Stimulated activated CD4-positive, alpha-beta T cell treated with anti-CD3 and anti-CD28 coated beads, Interleukin-15, amount 100 ng/mL, for 48 hours (primary cell): Measurements from ENCODE around the gene JARID2.
"Not testable (repeated sequence)": the region's sequence is repeated elsewhere in the genome, so short reads cannot be mapped to it uniquely, and the experiment has no call there.

Experiments used
- DNase-seq, 2 donors: peaks; one replicate each; pipeline ENCODE4 v3.0.0-alpha.2; 2020; ENCODE audit warnings: low read depth in 2 of 2

JARID2 gene

DNA sequence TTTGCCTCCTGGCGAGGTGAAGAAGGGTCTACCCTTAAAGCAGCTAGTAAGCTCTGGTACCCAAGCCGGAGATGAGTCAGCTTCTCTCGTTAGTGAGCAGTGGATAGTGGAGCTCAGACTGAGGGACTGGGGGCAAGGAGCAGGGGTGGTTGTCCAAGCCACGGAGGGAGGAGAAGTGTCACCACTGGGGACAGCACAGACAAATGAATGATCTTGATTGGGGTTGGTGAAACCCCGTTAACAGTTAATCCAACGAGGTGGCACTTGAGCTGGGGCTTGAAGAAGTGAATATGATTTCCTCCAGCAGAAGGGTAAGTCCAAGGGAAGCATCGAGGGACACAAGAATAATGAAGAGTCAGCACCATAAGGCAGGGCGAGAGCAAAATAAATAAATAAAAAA, 43.0 kb downstream of the JARID2 start:
- DNase-seq: no peak

DNA sequence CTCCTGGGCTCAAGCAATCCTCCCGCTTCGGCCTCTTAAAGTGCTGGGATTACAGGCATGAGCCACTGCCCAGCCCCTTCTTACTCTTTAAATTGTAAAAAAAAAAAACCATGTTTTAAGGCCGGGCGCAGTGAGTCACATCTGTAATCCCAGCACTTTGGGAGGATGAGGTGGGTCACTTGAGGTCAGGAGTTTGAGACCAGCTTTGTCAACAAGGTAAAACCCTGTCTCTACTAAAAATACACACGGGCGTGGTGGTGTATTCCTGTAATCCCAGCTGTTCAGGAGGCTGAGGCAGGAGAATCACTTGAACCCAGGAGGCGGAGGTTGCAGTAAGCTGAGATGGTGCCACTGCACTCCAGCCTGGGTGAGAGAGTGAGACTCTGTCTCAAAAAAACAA, 43.6 kb downstream of the JARID2 start:
- not testable (repeated sequence) for DNase-seq

DNA sequence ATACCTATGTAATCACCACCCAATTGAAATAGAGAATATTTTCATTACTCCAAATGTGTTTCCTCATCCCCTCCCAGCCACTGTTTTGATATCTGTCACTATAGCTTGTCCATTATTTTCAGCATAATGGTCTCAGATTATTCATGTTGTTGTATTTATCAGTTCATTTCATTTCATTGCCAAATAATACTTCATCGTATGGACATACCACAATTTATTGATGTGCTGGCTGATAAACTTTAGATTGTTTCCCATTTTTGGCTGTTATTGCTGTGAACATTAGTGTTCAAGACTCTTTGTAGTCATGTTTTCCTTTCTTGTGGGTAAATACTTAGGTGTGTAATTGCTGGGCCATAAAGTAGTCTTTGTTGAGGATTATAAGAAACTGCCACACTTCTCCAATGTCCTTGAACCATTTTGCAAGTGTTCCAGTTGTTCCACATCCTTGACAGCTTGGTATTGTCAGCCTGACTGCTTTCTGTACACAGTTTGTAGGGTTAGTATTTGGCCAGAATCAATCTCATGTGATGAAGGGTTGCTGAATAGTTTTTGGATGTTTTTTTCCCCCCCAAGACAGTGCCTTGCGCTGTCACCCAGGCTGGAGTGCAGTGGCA, 44.3 kb downstream of the JARID2 start:
- no peak for DNase-seq

DNA sequence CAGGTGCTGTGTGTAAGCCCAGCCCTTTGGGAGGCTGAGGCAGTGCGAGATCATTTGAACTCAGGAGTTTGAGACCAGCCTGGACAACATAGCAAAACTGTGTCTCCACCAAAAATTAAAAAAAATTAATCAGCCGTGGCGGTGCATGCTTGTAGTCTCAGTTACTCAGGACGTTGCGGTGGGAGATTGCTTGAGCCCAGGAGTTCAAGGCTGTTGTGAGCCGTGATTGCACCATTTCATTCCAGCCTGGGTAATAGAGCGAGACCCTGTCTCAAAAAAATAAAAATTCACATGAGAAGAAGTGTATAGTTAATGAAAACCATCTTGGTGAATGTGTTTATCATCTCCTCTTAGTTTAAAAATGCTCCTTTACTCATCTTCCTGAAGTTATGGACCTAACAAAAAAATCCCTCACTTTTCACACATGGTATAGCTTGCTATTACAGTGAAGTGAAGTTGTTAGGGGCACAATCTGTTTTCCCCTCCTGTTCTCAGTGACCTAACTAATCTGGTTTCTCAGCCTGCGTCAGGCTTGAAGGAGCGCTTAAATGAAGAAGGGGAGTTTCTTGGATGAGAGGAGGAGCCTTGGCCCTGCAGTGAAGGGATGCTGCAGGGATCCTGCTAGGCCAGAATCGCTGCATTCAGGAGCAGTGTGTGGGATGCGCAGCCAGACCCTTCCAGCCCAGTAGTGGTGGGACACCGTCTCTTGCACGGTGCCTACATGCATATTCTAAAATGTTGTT, 45.3 kb downstream of the JARID2 start:
- DNase-seq: no peak

DNA sequence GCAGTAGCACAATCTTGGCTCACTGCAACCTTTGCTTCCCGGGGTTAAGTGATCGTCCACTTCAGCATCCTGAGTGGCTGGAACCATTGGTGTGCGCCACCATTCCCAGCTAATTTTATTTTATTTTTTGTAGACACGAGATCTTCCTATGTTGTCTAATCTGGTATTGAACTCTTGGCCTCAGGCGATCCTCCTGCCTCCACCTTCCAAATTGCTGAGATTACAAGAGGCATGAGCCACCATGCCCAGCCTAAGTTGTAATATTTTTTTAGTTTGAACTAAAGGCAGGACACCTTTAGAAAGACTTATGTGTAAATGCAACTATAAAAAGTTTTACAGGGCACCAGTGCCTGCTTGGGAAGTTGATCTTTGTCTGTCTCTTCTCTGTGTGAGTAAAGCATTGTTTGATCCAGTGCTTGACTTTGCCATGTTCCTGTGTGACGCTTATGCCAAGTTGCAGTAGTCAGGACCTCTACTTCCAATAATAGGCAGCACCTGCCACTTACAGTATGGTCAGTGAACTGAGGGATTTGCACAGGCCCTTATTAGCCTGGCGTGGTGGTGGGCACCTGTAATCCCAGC, 46.9 kb downstream of the JARID2 start:
- no peak for DNase-seq

DNA sequence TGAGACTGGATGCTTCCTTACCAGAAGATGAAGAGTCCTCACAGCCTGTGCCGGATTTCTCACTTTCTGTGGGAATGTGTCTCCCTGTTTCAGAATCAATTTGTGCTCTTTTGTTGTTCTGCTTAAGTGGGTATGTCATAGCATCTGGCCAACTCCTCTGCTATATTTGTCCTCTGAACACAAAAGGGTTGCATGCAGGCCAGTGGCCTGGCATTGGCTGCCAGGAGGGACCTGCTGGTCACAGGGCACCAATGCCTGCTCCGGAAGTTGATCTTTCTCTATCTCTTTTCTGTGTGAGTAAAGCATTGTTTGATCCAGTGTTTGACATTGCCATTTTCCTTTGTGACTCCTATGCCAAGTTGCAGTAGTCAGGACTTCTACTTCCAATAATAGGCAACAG, 47.8 kb downstream of the JARID2 start:
- no peak for DNase-seq

DNA sequence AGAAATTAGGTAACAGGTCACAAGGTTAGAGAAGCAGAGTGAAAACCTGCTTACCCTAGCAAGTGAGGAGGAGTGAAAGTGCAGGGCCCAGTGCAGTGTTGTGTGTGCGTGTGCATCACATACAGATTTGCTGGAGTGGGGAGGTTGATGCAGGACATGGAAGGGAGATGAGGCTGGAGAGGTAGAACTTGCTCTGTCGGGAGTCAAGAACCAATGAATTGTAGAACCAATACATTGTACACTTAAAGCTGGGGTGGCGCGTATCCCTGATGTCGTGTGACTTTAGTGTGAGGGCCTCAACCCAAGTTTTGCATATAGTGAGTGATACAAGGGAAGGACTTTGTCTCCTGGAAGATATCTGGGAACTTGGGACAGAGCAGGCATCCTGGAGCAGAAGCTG, 48.6 kb downstream of the JARID2 start:
- DNase-seq: no peak

DNA sequence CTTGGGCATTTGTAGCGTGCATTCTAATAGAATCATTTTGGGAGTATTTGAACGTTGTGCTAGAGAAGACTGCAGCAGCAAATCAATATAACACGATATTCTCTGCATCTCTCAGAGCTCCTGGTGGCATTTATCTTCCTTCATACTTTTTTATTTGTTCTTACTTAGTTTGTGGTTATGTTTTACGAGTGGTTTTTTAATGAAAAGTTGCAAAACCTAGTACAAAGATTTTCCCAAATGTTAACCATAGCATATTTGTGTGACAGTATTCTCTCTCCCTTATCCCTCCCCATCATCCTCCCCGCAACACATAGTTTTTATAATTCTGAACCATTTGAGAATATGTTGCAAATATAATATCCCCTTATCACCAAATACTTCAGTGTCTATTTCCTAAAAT, 50.4 kb downstream of the JARID2 start:
- no peak for DNase-seq

DNA sequence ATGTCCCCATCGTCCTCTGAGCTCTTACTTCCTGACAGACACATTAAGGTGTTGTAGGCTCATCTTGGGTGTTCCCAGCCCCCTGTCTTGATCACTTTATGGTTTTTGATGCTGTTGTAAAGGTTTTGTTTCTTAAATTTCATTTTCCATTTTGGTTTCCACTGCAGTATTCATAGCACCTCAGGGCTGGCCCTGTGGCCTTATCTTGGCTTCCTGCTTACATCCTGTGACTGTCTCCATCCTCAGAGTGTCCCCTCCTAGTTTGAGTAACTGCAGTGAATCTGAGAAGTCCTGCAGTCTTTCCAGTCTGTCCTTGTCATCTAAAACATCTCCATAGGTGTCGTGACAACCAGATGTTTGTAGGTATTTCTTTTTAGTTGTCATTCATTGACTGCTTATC, 50.9 kb downstream of the JARID2 start:
- peak in 1 of 2 donors; percentile 14 for DNase-seq

DNA sequence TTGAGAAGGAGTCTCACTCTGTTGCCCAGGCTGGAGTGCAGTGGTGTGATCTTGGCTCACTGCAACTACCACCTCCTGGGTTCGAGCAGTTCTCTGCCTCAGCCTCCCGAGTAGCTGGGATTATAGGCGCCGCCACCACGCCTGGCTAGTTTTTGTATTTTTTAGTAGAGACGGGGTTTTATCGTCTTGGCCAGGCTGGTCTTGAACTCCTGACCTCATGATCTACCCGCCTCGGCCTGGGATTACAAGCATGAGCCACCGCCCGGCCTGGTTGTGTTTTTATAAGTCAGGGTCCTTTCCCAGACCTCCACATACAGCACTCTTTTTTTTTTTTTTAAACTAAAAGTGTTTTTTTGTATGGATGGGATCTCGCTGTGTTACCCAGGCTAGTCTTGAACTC, 51.3 kb downstream of the JARID2 start:
- DNase-seq: not testable (repeated sequence)

DNA sequence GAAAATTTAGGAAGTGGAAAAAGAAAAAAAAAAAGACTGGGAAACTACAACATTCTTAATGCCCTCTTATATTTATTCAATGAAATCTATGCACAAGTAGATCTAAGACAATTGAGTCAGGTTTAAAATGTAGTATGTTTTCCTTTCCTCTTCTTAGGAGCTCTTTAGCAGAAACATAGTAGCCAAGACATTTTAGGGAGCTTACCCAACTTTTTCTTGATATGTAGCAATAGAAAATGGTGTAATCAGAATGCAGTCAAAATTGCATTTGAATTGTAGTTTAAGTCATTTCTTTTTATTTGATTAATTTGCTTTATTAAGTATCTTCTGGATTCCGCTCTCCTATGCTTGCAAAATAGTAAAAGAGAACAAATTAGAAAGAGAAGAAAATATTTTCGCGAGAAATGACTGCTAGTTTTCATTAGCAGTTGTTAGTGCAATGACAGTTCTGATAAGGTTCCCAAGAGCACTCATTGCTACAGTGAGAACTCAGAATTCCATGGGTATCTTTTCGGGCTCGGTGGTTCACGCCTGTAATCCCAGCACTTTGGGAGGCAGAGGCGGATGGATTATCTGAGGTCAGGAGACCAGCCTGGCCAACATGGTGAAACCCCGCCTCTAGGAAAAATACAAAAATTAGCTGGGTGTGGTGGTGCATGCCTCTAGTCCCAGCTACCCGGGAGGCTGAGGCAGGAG, 52.2 kb downstream of the JARID2 start:
- no peak for DNase-seq

DNA sequence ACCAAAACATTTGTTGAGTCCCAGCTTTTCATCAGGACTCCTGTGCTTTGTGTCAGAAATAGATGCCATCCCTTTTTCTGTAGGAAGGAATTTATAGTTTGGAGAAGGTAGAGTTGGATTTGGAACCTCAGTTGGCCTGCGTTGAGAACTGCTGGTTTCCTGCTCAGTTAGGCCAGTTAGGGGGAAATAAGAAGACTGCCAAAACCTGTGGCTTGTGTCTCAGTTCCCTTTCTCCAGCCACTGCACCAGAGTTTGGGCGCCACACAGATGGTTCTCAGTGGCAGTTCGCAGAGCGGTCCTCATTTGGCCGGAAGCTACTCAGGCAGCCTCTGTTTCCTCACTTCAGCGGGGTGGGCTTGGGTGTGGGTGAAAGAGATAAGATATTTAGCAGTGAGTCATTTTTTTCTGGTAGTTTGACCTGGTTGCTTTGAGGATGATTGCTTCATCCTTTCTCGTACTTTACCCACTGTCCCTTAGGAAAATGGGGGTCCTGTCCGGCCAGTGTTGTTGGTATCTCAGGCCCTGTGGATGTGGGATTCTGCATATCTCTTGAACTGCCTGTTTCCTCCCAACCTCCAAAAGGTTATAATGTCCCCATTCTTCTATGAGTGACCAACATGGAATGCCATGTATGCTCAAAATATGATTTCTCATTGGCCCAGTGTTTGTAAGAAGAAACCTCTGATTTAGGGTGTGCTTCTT, 53.7 kb downstream of the JARID2 start:
- no peak for DNase-seq

DNA sequence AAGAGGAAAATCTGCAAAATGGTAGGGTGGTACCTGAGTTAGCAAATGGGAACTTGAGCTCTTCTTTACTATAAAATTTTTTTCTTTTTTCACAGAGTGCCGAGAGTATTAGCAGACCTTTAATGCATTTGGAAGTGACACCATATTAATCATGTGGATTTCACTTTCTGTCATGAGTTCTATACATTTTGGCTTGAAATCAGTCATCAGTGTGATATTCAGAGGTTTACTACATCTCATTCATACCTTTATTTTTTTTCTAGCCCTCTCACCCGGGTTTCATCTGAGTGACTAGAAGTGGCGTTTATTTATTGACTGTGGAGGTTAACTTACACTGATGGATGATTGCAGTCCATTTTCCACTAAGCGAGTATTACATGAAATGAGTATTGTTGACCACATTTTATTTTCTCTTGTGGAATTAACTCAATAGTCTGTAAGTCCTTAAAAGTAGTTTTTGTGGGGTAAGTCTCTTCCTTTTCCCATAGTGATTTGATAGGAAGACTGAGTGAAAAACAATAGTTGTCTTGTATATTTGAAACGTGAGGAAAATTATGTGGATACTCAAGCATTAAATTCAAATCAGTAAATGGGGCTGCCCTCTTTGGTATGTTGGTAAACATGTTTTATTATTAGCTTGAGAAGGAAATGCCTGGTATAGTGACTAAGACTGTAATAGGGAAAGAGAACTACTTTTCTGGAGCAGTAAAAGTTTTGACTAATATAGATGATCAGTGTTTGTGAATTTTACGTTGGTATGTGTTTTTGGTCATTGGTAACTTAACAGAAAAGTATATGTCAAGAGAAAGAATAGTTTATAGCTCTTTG, 55.5 kb downstream of the JARID2 start:
- no peak for DNase-seq

DNA sequence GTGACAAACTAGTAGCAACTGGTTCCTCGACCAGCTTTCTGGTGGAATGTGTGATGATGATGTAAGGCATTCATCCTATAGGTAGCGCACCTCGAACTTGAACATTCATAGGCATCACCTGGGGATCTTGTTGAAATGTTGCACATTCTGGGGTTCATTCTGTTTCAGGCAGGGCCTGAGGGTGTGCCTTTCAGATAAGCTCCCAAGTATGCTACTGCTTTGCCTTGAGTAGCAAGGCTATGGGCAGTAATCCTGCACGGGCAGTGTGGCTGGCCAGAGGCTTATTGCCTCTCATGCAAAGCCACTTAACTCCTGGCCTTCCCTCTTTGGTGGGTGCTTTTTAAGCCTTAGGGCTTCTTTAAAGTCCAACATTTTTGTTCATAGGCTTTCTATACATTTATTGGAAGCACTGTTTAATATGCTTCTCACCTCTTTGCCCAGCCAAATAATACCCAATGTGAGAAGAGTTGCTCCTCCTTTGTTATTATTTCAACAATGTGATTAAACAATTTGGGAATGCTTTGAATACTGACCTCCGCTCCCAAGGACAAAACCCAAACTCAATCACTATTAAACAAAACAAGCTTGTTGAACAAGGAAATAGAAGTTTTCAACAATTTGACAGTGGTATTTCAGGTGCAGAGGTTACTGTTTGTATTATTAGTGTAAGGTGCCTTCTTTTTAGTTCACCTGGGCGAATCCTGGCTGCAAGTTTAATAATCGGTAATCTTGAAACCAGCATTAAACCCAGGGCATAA, 57.5 kb downstream of the JARID2 start:
- DNase-seq: no peak

DNA sequence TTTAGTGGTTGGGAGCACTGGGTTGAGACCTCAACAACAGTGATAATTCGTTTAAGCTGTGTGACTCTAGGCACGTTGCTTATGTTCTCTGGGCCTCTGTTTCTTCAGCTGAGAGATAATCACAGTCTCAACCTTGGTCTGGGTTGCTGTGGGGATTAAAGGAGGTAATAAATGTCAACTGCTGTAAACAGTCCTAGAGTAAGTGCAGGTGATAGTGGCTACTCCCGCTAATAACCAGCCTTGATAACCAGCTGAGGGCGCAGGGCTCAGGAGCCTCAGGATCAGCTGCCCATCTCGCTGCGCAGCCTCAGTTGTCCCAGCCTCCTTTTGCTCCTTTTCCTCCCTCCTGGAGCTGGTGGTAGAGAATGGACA, 58.0 kb downstream of the JARID2 start:
- no peak for DNase-seq

DNA sequence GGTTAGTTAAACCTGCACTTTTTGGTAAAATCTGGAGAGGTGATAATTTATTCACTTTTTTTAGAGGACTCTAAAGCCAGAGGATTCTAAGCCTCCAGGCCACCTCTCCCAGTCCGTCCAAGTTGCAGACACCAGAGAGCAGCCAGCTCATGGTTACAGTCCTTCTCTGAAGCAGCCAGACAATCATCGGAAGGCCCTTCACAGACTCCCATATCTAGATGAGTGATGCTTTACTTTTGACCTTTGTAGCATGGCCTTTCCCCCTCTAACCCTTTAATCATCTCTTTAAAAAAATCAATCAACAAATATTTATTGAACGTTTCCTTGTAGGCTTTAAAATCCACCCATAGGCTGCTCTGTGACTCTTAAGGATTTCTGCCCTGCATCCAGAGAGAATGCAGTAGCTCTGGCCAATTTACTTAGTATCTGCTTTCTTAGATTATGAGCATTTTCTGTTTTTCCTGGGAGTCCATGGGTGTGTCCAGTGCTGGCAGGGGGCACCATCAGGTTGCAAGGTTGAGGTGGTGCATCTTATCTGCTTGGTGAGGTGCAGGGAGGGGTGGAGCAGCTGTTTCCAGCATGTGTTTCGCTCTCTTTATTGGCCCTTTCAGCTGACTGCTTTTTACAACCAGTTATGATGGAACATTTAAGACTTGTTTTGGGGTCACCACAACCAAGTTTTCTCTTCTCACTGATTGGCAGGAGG, 58.6 kb downstream of the JARID2 start:
- DNase-seq: no peak

DNA sequence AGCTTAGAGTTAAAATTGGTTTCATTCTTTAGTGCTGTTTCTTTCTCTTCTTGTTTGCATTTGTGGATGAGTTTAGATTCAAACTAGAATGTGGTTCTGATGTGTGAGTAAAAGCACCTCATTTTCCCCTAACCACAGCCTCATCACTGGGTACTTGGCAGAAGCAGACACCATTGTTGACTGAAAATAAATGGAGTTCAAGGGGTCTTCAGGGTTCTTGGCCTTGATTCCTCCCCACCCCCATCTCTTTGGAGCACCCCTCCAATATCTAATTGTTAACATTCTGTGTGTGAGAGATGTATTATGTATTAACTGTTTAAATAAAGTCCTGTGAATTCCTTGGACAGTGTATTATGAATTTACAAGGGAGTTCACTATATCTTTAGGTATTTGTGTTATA, 59.6 kb downstream of the JARID2 start:
- no peak for DNase-seq

DNA sequence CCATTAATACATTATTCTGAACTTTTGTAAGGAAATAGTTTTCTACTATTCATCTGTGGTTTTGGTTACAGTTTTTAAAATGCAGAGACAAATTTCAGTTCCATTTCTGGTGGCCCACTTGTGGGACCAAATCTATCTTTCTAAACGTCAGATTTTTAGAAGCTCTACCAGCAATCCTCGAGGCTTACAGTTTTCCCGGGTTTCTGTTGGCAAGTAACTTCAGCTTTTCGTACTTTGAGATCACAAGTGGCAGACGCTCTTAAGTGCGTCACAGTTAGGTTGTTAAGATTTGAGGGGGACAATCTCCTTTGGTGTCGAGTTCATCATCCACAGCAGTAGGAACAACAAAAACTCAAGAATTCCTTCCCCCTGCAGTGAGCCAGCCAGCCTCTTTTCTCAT, 60.0 kb downstream of the JARID2 start:
- no peak for DNase-seq

DNA sequence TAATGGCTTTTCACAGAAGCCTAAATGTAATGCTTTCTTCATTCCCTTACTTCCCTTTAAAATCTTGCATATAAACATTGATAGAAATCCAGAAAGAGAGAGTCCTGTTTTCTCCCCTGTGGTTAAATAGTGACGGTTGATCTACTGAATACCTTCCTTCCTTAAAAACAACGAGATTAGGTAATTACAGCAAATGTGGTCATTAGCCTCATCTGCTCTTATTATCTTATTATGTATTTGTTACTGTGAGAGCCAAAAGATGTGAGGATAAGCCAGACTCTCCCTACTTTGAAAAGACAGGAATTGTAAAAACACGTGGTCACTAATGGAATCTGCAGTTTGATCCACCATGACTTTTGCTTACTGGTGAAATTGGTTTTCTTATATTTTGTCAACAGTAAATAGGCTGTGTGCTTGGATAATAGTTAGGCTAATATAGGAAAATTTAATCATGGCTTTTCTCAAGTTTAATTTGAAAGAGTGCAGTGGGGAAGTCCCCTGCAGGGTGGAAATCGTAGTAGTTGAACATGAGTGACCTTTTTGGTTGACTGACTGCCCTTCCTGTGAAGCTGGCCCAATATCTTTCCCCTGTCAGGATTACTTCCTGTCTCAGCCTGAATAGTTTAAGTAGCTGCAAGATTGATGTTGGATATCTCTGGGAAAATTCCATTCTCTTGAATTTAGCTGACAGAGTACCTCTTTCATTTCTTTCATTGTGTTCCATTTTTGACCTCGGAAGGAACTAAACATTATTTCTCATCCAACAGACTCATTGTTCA, 62.8 kb downstream of the JARID2 start:
- no peak for DNase-seq
